Measurements from ENCODE around the gene RNF186.
"Not testable (repeated sequence)": the region's sequence is repeated elsewhere in the genome, so short reads cannot be mapped to it uniquely, and the experiment has no call there.

RNF186 gene

GRCh38 chr1:19845555-19845954, 30.5 kb upstream of the RNF186 start:
- Mint-ChIP-seq H3K27ac (no peak overlapping the region), H3K4me1 (no peaks in the 10 kb centered on the region), H3K4me3 (no peak overlapping the region), H3K36me3 (no peaks in the 10 kb centered on the region), H3K9me3 (no peaks in the 10 kb centered on the region), H3K27me3 (peaks cover 12% of the 10 kb centered on the region)
- DNase-seq (ENCODE audit: low spot score in 2 of 2) (no peak), ATAC-seq (ENCODE audit: low read depth) (no peak)

- no peaks in the 10 kb centered on the region for H3K36me3 Mint-ChIP-seq
- no peaks in the 10 kb centered on the region for H3K4me1 Mint-ChIP-seq
- no peak overlapping the region for H3K4me3 Mint-ChIP-seq
- peaks cover 11% of the 10 kb centered on the region for H3K27me3 Mint-ChIP-seq
- no peak overlapping the region for H3K27ac Mint-ChIP-seq
- no peak for DNase-seq (ENCODE audit: low spot score in 2 of 2)
- ATAC-seq (ENCODE audit: low read depth) = no peak
- no peaks in the 10 kb centered on the region for H3K9me3 Mint-ChIP-seq
These were observed 29.8 kb upstream of the RNF186 start for GRCh38 chr1:19844731-19845495.

DNA sequence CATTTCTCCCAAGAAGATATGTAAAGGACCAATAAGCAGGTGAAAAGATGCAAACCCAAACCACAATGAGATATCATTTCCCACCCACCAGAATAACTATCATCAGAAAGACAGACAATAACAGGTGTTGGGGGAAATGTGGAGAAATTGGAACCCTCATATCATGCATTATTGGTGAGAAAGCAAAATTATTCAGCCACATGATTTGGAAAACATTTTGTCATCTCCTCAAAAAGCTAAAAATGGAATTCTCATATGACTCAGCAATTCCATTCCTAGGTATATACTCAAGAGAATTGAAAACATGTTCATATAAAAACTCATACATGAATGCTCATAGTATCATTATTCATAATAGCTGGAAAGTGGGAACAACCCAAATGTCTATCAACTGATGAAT, 25.1 kb upstream of the RNF186 start:
- peaks cover 5% of the 10 kb centered on the region for H3K4me1 Mint-ChIP-seq
- DNase-seq (ENCODE audit: low spot score in 2 of 2) (no peak), ATAC-seq (ENCODE audit: low read depth) (no peak)
- peaks cover 8% of the 10 kb centered on the region for H3K27me3 Mint-ChIP-seq
- no peak overlapping the region for H3K4me3 Mint-ChIP-seq
- no peak overlapping the region for H3K27ac Mint-ChIP-seq
- H3K9me3 Mint-ChIP-seq = no peaks in the 10 kb centered on the region
- H3K36me3 Mint-ChIP-seq = no peaks in the 10 kb centered on the region

DNA sequence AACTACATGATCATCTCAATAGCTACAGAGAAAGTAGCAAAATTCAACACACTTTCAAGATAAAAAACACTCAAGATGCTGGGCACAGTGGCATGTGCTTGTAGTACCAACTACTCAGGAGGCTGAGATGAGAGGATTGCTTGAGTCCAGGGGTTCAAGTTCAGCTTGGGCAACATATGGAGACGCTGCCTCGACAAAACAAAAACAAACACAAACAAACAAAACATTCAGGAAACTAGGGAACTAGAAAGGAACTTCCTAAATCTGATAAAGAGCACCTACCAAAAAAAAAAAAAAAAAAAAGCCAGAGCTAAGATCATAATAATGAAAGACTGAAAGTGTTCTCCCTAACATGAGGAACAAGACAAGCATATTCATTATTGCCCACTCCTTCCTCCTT, 22.8 kb upstream of the RNF186 start:
- no peak overlapping the region for H3K27ac Mint-ChIP-seq
- no peaks in the 10 kb centered on the region for H3K36me3 Mint-ChIP-seq
- H3K4me1 Mint-ChIP-seq = peaks cover 5% of the 10 kb centered on the region
- H3K9me3 Mint-ChIP-seq = no peaks in the 10 kb centered on the region
- peaks cover 4% of the 10 kb centered on the region for H3K27me3 Mint-ChIP-seq
- ATAC-seq (ENCODE audit: low read depth) (no peak), DNase-seq (ENCODE audit: low spot score in 2 of 2) (no peak)
- H3K4me3 Mint-ChIP-seq = no peak overlapping the region

GRCh38 chr1:19835578-19835977, 20.5 kb upstream of the RNF186 start:
- Mint-ChIP-seq H3K4me3 (no peak overlapping the region), H3K27me3 (peaks cover 9% of the 10 kb centered on the region), H3K27ac (no peak overlapping the region), H3K9me3 (no peaks in the 10 kb centered on the region), H3K4me1 (peaks cover 5% of the 10 kb centered on the region), H3K36me3 (no peaks in the 10 kb centered on the region)
- DNase-seq (ENCODE audit: low spot score in 2 of 2) (no peak), ATAC-seq (ENCODE audit: low read depth) (no peak)

GRCh38 chr1:19831441-19831840, 16.4 kb upstream of the RNF186 start:
- H3K36me3 Mint-ChIP-seq = no peaks in the 10 kb centered on the region
- no peak overlapping the region for H3K4me3 Mint-ChIP-seq
- peaks cover 12% of the 10 kb centered on the region for H3K27me3 Mint-ChIP-seq

DNA sequence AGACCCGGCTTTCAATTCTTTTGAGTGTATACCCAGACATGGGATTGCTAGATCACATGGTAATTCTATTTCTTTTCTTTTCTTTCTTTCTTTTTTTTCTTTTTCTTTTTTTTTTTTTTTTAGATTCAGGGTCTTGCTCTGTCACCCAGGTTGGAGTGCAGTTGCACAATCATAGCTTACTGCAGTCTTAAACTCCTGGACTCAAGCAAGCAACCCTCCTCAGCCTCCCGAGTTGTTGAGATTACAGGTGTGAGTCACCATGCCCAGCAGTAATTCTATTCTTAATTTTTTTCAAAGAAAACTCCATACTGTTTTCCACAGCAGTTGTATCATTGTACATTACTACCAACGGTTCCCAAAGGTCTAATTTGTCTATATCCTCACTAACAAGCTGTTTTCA, 13.5 kb upstream of the RNF186 start:
- H3K4me1 Mint-ChIP-seq = peaks cover 3% of the 10 kb centered on the region
- no peaks in the 10 kb centered on the region for H3K36me3 Mint-ChIP-seq
- peaks cover 15% of the 10 kb centered on the region for H3K27me3 Mint-ChIP-seq
- DNase-seq (ENCODE audit: low spot score in 2 of 2) (no peak), ATAC-seq (ENCODE audit: low read depth) (no peak)
- no peaks in the 10 kb centered on the region for H3K9me3 Mint-ChIP-seq
- H3K4me3 Mint-ChIP-seq = no peak overlapping the region
- no peak overlapping the region for H3K27ac Mint-ChIP-seq

More at GRCh38 chr1:19831441-19831840, 16.4 kb upstream of the RNF186 start:
- H3K27ac Mint-ChIP-seq = no peak overlapping the region
- no peaks in the 10 kb centered on the region for H3K9me3 Mint-ChIP-seq
- H3K4me1 Mint-ChIP-seq = peaks cover 2% of the 10 kb centered on the region
- DNase-seq (ENCODE audit: low spot score in 2 of 2) (no peak), ATAC-seq (ENCODE audit: low read depth) (no peak)

- Mint-ChIP-seq H3K27ac (no peak overlapping the region), H3K4me1 (peaks cover 3% of the 10 kb centered on the region), H3K27me3 (peaks cover 15% of the 10 kb centered on the region), H3K9me3 (no peaks in the 10 kb centered on the region), H3K4me3 (no peak overlapping the region), H3K36me3 (no peaks in the 10 kb centered on the region)
- no peak for DNase-seq (ENCODE audit: low spot score in 2 of 2)
- no peak for ATAC-seq (ENCODE audit: low read depth)
These were observed 10.2 kb upstream of the RNF186 start for GRCh38 chr1:19825298-19825697.

DNA sequence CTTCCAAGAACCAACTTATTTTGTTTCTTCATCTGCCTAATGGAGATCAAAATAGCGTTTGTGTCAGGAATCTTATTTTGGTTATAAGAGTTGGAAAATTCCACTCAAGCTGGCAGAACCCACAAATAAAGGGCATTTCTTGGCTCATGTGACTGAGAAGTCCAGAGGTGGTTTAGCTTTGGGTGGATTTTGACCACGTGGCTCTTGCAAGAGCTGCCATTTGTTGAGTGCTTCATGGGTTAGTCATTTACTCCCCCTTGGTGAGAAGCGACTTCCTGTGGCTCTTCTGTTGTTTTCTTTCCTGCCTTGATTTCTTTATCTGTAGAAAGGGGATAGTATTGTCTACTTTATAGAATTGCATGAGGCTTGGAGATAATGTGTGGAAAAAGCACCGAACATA, 9.5 kb upstream of the RNF186 start:
- H3K36me3 Mint-ChIP-seq = no peaks in the 10 kb centered on the region
- no peak overlapping the region for H3K27ac Mint-ChIP-seq
- peaks cover 3% of the 10 kb centered on the region for H3K4me1 Mint-ChIP-seq
- no peaks in the 10 kb centered on the region for H3K9me3 Mint-ChIP-seq
- H3K27me3 Mint-ChIP-seq = peaks cover 17% of the 10 kb centered on the region
- DNase-seq (ENCODE audit: low spot score in 2 of 2) (no peak), ATAC-seq (ENCODE audit: low read depth) (no peak)
- no peak overlapping the region for H3K4me3 Mint-ChIP-seq

- DNase-seq (ENCODE audit: low spot score in 2 of 2) = no peak
- H3K27me3 Mint-ChIP-seq = peaks cover 14% of the 10 kb centered on the region
- H3K4me3 Mint-ChIP-seq = no peak overlapping the region
- no peaks in the 10 kb centered on the region for H3K36me3 Mint-ChIP-seq
- ATAC-seq (ENCODE audit: low read depth) = no peak
- peaks cover 3% of the 10 kb centered on the region for H3K4me1 Mint-ChIP-seq
- H3K9me3 Mint-ChIP-seq = no peaks in the 10 kb centered on the region
- no peak overlapping the region for H3K27ac Mint-ChIP-seq
These were observed 9.0 kb upstream of the RNF186 start for GRCh38 chr1:19824036-19824435.

DNA sequence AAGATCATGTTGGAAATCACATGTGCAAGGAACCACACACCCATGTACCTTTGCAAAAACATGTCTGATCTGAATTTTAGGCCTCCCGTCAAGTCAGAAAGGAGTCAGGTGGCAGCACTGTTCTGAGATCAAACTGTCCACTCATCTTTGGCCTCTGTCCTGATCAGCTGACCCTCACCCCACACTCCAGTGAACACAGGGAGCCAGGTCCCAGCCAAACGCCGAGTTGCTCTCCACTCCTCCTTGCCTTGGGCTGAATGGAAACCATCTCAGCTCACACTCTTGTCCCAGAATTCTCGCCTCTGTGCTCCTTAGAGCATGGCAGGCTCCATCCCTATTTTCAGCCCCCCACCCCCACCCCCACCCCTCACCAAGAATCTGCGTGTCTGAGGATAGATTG, 4.6 kb upstream of the RNF186 start:
- no peak for DNase-seq (ENCODE audit: low spot score in 2 of 2)
- H3K27ac Mint-ChIP-seq = no peak overlapping the region
- no peak overlapping the region for H3K4me3 Mint-ChIP-seq

DNA sequence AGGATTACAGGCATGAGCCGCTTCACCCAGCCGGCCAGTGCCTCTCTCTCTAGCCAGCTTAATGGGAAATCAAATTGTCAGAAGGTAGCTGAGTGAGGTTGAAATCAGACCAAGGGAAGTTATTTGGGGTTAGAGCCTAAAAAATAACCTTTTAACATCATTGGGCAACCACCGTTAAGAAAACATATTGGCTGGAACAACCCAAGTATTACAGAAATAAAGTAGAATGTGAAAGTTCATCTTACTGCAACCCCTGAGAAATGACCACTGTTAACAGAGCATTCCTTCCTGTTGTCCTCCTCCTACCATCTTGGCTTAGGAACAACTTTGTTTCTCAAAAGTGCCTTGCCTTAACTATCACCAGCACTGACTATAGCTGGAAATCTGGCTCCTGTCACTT, 3.2 kb upstream of the RNF186 start:
- no peaks in the 10 kb centered on the region for H3K9me3 Mint-ChIP-seq
- H3K4me1 Mint-ChIP-seq = peaks cover 3% of the 10 kb centered on the region
- no peaks in the 10 kb centered on the region for H3K36me3 Mint-ChIP-seq
- no peak overlapping the region for H3K4me3 Mint-ChIP-seq
- no peak for DNase-seq (ENCODE audit: low spot score in 2 of 2)
- no peak overlapping the region for H3K27ac Mint-ChIP-seq
- H3K27me3 Mint-ChIP-seq = peaks cover 14% of the 10 kb centered on the region
- no peak for ATAC-seq (ENCODE audit: low read depth)

More for the DNA sequence above, 4.6 kb upstream of the RNF186 start:
- no peaks in the 10 kb centered on the region for H3K36me3 Mint-ChIP-seq
- ATAC-seq (ENCODE audit: low read depth) = no peak
- peaks cover 10% of the 10 kb centered on the region for H3K27me3 Mint-ChIP-seq
- no peaks in the 10 kb centered on the region for H3K4me1 Mint-ChIP-seq
- no peaks in the 10 kb centered on the region for H3K9me3 Mint-ChIP-seq

DNA sequence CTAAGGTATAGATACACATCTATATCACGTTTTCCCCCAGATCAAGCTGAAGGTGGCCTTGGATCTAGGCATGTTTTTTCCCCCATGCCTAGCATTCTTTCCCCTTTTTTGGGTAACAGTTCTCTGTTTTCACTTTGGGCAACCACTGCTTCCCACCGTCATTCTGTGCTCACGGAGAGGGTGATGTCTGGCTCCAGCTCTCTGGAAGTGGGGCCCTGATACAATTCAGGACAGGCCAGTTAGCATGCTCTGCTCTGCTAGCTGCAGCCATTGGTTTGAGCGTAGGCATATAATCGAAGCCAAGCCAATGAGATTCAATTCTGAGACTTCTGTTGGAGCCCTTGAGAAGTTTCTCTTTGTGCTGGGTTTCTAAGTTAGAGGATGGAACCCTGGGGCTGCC, 2.1 kb upstream of the RNF186 start:
- Mint-ChIP-seq H3K36me3 (no peaks in the 10 kb centered on the region), H3K4me1 (peaks cover 3% of the 10 kb centered on the region), H3K27me3 (peaks cover 12% of the 10 kb centered on the region), H3K9me3 (no peaks in the 10 kb centered on the region), H3K27ac (no peak overlapping the region), H3K4me3 (no peak overlapping the region)
- DNase-seq (ENCODE audit: low spot score in 2 of 2) (no peak), ATAC-seq (ENCODE audit: low read depth) (no peak)

DNA sequence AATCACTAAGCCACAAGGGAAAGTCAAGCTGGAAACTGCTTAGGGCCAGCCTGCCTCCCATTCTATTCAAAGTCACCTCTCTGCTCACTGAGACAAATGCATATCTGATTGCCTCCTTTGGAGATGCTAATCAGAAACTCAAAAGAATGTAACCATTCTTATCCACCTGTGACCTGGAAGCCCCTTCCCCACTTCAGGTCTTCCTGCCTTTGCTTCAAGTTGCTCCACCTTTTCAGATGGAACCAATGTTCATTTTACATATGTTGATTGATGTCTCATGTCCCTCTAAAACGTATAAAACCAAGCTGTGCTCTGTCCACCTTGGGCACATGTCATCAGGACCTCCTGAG, 1.6 kb upstream of the RNF186 start:
- not testable (repeated sequence) for H3K4me3 Mint-ChIP-seq; H3K36me3 Mint-ChIP-seq; H3K9me3 Mint-ChIP-seq; H3K27ac Mint-ChIP-seq; DNase-seq (ENCODE audit: low spot score in 2 of 2); H3K27me3 Mint-ChIP-seq; H3K4me1 Mint-ChIP-seq; ATAC-seq (ENCODE audit: low read depth)
